Fibroblast of the aortic adventitia (primary cell): ENCODE results near the gene GPR137B. TPM values are rescaled to one million over a fixed set of nuclear protein-coding genes. Genes with fewer than 3 reads are reported as not detected.

Experiments
- DNase-seq: peaks from one replicate; pipeline ENCODE4 v3.0.0-alpha.2; 2010; ENCODE audit warnings: low read depth
- H3K4me3 ChIP-seq: 2 replicates; pipeline ENCODE4 v1.5.1; 2011; ENCODE audit warnings: low read depth, mild to moderate bottlenecking, control low read depth, low read length, moderate library complexity
- CTCF ChIP-seq: IDR thresholded peaks from 2 replicates; pipeline ENCODE4 v1.5.1; 2011; ENCODE audit warnings: mild to moderate bottlenecking, low read length, control low read depth, inconsistent platforms; ENCODE audit not compliant: insufficient read depth
- total RNA-seq: library from RNA; depleted of rRNA; stranded (reverse); fragments of >200 nt; gene quantifications from 2 replicates; pipeline ENCODE4 v1.2.3, GENCODE V29; 2012; ENCODE audit warnings: low replicate concordance

The GPR137B gene
- total RNA-seq, 1 donor = 14.9 TPM

DNA sequence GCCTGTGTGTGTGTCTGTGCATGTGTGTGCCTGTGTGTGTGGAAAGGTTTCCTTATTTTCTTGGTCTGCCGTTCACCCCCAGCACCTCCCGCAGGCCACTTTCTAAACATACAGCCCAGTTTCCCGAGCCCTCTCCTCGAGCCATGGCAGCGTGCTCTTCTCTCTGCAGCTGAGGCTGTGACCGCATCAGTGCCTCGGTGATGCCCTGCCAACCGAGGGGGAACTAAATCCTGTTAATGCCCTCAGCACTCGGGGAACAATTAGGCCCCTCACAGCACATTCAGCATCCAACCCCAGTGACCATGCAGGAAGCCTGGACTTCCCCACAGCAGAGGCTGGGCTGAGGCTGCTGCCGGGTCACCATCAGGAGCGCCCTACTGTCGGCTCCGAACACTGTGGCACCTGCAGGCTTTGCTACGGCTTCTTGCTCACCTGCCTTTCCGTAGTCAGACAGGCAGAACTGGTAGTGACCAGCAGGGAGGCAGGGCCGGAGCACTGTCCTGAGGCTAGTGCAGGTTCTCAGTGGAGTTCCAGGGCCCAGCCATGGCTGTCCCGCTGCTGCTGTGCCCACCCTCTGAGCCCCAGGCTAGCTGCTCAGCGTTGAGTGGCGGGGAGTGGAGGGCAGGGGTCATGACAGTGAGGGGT lies 8.1 kb downstream of the GPR137B start:
- H3K4me3 ChIP-seq = no peak overlapping the region
- DNase-seq = no peak
- TF ChIP-seq CTCF = no peak

GRCh38 chr1:236150986-236151385 lies 8.6 kb downstream of the GPR137B start:
- no peak for TF ChIP-seq CTCF
- no peak for DNase-seq
- no peak overlapping the region for H3K4me3 ChIP-seq

- TF ChIP-seq CTCF = no peak
- no peak overlapping the region for H3K4me3 ChIP-seq
- no peak for DNase-seq
Observed at GRCh38 chr1:236151739-236152424, 9.5 kb downstream of the GPR137B start.

GRCh38 chr1:236154126-236154525 lies 11.8 kb downstream of the GPR137B start:
- no peak overlapping the region for H3K4me3 ChIP-seq
- TF ChIP-seq CTCF = no peak
- no peak for DNase-seq

DNA sequence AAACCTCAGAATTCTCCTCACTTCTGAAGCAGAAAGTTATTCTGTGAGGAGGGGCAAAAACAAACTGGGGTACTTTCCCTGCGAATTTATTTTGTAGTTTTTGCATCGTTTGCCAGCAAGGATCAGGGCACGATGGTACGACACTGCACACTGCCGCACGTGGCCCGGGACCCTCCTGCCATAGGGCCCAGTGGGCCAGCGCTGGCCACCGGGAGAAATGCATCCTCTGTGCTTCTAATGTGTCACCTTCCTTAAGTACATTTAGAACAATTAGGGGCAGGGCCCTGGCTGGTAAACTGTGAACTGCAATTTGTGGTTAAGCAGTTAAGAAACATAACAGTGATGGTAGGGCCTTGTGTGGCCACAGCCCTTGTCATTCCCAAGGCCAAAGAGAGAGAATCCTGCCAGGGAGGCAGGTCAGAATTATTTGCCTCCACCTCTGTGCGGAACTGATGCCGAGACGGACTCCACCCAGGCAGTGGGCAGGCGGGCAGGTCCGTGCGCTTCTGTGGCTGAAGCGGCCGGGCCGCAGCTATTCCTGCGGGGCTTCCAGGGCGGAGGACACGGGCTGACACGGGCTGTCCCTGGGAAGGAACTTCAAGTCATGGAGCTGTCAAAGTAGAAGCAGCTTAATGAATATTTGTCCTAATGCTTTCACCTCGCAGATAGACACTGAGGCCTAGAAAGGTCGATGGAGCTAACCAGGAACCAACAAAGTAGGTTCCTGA lies 12.5 kb downstream of the GPR137B start:
- no peak for DNase-seq
- H3K4me3 ChIP-seq = no peak overlapping the region
- TF ChIP-seq CTCF = no peak

- no peak overlapping the region for H3K4me3 ChIP-seq
- no peak for DNase-seq
- TF ChIP-seq CTCF = no peak
Observed at GRCh38 chr1:236155399-236155767, 13.0 kb downstream of the GPR137B start.
